Activated T-cell treated with anti-CD3 and anti-CD28 coated beads, Interleukin-2, amount 50 U/mL, for 72 hours (primary cell): Measurements from ENCODE around the gene TLR5. TPM values are rescaled to one million over a fixed set of nuclear protein-coding genes. Genes with fewer than 3 reads are reported as not detected.

Experiments used
- ATAC-seq, 2 donors: fragments of 150-1000 bp; cut with Tn5 transposase; replicated peaks in 1 of 2; 2 replicates each; pipeline ENCODE4 v1.10.0; 2021; ENCODE audit warnings: moderate library complexity in 2 of 2, mild to moderate bottlenecking in 1 of 2
- DNase-seq, 2 donors: peaks; one replicate each; pipeline ENCODE4 v3.0.0; 2021 to 2022; ENCODE audit warnings: mixed read lengths in 1 of 2
- H3K27ac Mint-ChIP-seq: one replicate; pipeline ENCODE4 v1.8.0; 2022; ENCODE audit warnings: mild to moderate bottlenecking, moderate library complexity, mixed read lengths
- H3K27me3 Mint-ChIP-seq: one replicate; pipeline ENCODE4 v1.8.0; 2022; ENCODE audit warnings: low read depth, mixed read lengths
- H3K36me3 Mint-ChIP-seq, 2 donors: one replicate each; pipeline ENCODE4 v1.8.0; 2022; ENCODE audit warnings: mixed read lengths in 2 of 2, mild to moderate bottlenecking in 1 of 2; ENCODE audit not compliant: insufficient read depth in 2 of 2
- H3K4me1 Mint-ChIP-seq: one replicate; pipeline ENCODE4 v1.8.0; 2022; ENCODE audit warnings: low read depth, mixed read lengths
- H3K4me3 Mint-ChIP-seq, 2 donors: one replicate each; pipeline ENCODE4 v1.8.0; 2022; ENCODE audit warnings: mild to moderate bottlenecking in 2 of 2, mixed read lengths in 2 of 2, moderate library complexity in 2 of 2
- H3K9me3 Mint-ChIP-seq, 2 donors: one replicate each; pipeline ENCODE4 v1.8.0; 2022; ENCODE audit warnings: mixed read lengths in 2 of 2
- total RNA-seq, 2 donors: library from RNA; stranded (reverse); gene quantifications; one replicate each; pipeline ENCODE4 v1.2.3, GENCODE V29; 2022

Gene TLR5, protein sequence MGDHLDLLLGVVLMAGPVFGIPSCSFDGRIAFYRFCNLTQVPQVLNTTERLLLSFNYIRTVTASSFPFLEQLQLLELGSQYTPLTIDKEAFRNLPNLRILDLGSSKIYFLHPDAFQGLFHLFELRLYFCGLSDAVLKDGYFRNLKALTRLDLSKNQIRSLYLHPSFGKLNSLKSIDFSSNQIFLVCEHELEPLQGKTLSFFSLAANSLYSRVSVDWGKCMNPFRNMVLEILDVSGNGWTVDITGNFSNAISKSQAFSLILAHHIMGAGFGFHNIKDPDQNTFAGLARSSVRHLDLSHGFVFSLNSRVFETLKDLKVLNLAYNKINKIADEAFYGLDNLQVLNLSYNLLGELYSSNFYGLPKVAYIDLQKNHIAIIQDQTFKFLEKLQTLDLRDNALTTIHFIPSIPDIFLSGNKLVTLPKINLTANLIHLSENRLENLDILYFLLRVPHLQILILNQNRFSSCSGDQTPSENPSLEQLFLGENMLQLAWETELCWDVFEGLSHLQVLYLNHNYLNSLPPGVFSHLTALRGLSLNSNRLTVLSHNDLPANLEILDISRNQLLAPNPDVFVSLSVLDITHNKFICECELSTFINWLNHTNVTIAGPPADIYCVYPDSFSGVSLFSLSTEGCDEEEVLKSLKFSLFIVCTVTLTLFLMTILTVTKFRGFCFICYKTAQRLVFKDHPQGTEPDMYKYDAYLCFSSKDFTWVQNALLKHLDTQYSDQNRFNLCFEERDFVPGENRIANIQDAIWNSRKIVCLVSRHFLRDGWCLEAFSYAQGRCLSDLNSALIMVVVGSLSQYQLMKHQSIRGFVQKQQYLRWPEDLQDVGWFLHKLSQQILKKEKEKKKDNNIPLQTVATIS
- 1 to 10 TPM in 1 of 2 donors, under 1 TPM in 1; 0.60 to 1.4 TPM for total RNA-seq

DNA sequence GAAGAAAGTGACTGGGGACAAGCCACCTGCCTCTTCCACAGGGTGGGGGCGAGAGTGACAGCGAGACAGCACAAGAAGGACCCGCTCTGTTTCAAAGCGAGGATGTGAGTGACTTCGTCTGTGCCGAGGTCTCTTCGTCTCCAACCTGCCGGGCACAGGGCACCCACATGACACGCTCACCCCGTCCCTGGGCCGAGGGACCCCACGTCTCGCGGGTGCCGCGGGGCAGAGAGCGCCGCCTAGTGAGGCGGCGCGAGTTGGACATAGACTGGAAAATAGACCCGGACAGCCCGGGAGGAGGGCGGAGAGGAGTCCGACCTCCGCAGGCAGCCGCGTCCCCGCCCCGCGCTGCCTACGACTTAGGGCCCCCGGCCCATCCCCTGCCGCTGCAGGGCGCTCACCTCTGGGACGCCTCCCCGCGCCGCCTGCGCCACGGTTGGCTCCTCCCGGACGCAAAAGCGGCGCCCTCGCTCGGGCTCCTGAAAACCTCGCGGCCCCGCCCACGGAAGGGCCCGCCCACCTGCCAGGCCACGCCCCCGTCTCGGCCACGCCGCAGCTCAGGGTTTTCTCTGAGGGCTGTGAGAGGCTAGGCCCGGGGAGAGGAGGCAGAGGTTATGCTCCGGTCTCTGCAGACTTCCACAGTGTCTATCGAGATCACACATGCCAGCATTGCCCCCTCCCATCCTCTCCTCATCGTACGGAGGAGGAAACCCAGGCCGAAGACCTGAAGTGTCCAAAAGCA, at the start of gene TLR5:
TLR5 (minus strand) TSS at position 454 of the 742 bp plus-strand sequence. CDS start 30,217 bp downstream, outside the sequence.
- H3K27ac Mint-ChIP-seq: no peak within 1 kb of the TSS
- H3K4me1 Mint-ChIP-seq: peaks cover 14% of the 10 kb centered on the region
- peak; percentile 90 to 92 for DNase-seq
- H3K36me3 Mint-ChIP-seq: no peaks in the 10 kb centered on the region
- H3K27me3 Mint-ChIP-seq: no peaks in the 10 kb centered on the region
- peak; percentile 90 to 91 for ATAC-seq
- peak within 1 kb of the TSS; percentile 78 to 80 for H3K4me3 Mint-ChIP-seq
- H3K9me3 Mint-ChIP-seq: peaks cover 4 to 7% of the 10 kb centered on the region in 2 donors

DNA sequence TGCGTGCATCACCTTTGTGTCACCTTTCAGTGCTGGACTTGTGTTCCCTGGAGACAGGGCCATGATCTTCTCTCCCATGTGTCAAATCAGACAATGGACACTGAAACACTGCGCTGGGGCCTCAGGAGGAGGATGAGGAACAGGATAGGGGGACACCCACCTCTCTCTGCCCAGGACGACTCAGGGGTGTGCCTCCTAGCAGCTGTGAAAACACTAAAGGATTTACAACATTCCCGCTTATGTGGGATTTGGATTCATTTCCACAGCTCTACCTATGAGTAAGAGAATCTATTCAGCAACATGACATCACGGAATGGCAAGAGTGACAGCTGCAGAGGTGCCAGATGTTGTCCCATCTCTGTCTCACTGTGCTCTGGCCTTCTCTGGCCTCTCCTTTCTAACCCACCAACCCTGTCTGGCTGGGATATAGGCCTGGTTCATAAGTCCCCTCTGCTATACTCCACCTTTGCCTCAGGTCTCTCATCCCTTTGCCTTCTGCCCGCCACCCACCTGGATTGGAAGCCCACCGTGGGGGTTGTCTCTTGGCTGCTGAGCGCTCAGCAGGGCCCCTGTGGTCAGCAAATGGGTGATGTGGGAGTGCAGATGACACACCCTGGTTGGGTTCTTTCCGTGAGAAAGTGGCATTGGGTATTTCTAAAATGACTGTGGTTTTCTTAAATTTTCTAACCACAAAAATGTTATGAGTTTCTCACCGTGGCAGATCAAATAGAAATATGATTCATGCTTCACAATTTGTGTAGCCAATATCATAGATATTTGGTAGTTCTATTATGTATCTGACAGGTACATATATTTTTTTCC, 47.1 kb upstream of the TLR5 start:
- Mint-ChIP-seq H3K4me1 (peaks cover 38% of the 10 kb centered on the region), H3K36me3 (peaks cover 0 to 2% of the 10 kb centered on the region in 2 donors), H3K4me3 (peak overlapping the region; percentile 53 to 61), H3K9me3 (no peaks in the 10 kb centered on the region), H3K27me3 (peaks cover 13% of the 10 kb centered on the region), H3K27ac (peak overlapping the region; percentile 64)
- ATAC-seq (peak; percentile 88 to 91), DNase-seq (peak; percentile 72 to 78)

DNA sequence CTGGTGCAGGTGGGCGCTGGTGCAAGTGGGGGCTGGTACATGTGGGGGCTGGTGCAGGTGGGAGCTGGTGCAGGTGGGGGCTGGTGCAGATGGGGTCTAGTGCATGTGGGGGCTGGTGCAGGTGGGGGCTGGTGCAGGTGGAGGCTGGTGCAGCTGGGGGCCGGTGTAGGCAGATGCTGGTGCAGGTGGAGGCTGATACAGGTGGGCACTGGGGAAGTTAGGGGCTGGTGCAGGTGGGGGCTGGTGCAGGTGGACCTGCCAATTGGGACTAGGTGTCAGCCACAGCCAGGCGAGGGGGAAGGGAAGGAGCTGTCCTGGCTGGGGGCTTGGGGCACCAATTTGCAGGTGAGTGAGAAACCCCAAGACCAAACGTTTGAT, 46.5 kb upstream of the TLR5 start:
- H3K9me3 Mint-ChIP-seq: no peaks in the 10 kb centered on the region
- H3K4me3 Mint-ChIP-seq: peak overlapping the region in 1 of 2 donors; percentile 53
- H3K27me3 Mint-ChIP-seq: peaks cover 13% of the 10 kb centered on the region
- ATAC-seq (peak in 1 of 2 donors; percentile 1), DNase-seq (no peak)
- H3K4me1 Mint-ChIP-seq: peaks cover 38% of the 10 kb centered on the region
- H3K27ac Mint-ChIP-seq: no peak overlapping the region
- H3K36me3 Mint-ChIP-seq: peaks cover 0 to 2% of the 10 kb centered on the region in 2 donors

DNA sequence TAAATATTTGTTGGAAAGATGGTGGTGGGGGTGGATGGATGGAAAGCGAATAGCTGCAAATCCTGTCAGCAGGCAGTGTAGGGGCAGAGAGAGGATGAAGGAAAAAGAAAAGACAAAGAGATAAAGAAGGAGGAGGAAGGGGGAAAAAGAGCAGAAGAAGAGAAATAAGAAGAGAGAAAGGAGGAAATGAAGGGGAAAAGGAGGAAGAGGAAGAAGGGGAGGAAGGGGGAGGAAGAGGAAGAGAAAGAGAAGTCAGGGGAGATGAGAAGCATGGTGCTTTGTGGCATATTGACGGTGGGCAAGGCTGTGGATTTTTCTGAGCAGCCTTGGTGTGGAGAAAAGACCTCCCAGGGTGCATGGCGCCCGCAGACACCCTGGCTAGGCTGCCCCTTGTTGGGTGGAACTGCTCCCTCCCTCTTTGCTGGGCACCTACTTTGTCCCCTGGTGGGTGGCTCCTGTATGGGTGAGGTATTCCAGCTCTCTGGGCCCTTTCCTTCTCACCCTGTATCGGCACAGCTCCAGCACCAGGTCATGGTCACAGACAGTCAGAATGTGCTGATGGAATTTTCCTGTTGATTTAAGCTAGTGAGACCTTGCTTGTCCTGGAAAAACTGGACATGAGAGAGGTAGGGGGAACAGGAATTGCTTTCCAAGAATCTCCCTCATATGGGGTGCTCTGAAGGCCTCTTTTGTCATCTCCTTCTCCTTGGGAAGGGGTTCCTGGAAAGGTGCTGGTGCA, 45.7 kb upstream of the TLR5 start:
- Mint-ChIP-seq H3K4me1 (peaks cover 43% of the 10 kb centered on the region), H3K36me3 (peaks cover 0 to 2% of the 10 kb centered on the region in 2 donors), H3K27ac (no peak overlapping the region), H3K27me3 (peaks cover 13% of the 10 kb centered on the region), H3K4me3 (peak overlapping the region in 1 of 2 donors; percentile 16), H3K9me3 (no peaks in the 10 kb centered on the region)
- ATAC-seq: no peak
- no peak for DNase-seq

DNA sequence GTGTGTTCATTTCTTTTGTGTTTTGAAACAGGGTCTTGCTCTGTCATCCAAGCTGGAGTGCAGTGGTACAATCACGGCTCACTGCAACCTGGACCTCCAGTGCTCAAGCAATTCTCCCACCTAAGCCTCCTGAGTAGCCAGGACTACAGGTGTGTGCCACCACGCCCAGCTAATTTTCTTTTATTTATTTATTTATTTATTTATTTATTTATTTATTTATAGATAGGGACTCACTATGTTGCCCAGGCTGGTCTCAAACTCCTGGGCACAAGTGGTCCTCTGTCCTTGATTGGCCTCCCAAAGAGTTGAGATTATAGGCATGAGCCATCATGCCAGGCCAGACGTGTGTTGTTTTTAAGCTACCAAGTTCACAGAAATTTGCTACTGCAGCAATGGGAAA, 43.8 kb upstream of the TLR5 start:
- Mint-ChIP-seq H3K4me1 (peaks cover 49% of the 10 kb centered on the region), H3K36me3 (peaks cover 0 to 2% of the 10 kb centered on the region in 2 donors), H3K27me3 (peaks cover 13% of the 10 kb centered on the region), H3K27ac (no peak overlapping the region), H3K4me3 (no peak overlapping the region), H3K9me3 (no peaks in the 10 kb centered on the region)
- DNase-seq: no peak
- no peak for ATAC-seq

DNA sequence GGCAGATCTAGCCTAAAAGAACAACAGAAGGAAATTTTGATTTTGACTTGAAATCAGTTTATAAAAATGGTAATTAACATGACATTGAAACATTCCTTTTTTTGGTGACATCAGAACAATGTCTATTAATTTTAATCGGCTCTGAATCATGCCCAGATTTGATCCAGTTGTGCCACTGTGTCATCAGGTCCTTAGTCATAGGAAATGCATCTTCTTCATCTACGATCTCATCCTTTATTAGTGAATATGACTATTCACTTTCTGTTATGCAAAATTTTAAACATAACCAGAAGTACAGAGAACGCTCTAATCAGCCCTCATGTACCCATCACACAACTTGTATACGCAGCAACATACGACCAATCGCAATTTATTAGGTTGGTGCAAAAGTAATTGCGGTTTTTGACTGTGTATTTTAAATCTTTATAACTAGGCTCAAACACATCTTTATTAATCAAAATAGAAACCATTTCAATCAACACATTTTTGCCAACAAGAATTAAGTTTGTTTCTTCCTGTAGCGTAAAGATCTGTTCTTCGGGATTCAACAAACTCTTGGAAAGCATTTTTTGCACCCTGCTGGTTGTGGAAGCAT, 40.3 kb upstream of the TLR5 start:
- DNase-seq: no peak
- ATAC-seq: no peak
- Mint-ChIP-seq H3K9me3 (no peaks in the 10 kb centered on the region), H3K36me3 (peaks cover 0 to 2% of the 10 kb centered on the region in 2 donors), H3K27me3 (peaks cover 20% of the 10 kb centered on the region), H3K27ac (no peak overlapping the region), H3K4me1 (peaks cover 33% of the 10 kb centered on the region), H3K4me3 (no peak overlapping the region)

DNA sequence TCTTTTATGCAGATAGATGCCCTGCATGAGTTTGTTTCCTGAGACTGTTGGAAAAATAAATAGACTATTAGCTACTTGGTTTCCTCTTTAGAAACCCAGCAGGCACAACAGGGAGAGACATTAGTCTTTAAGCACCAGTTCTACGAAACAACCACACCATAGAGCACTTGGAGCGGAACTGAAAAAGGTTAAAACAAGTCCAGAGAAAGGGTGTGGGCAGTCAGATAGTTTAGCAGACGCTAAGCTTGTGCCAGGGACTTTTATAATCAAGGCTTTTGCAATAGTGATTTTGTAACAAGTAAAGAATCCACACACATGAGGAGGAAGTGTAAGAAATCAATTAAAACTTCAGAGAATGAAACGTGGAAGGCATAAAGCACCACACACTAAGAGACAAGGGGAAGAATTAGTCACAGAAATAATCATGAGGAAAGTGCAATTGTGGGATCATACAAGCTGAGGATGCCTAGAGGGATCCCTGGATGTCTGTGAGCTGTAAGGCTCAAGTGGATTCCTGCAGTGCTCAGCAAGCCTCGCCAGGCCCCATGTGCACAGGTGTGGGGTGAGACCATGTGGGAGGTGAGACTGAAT, 37.8 kb upstream of the TLR5 start:
- no peak overlapping the region for H3K4me3 Mint-ChIP-seq
- peaks cover 22% of the 10 kb centered on the region for H3K27me3 Mint-ChIP-seq
- peaks cover 29% of the 10 kb centered on the region for H3K4me1 Mint-ChIP-seq
- no peaks in the 10 kb centered on the region for H3K9me3 Mint-ChIP-seq
- H3K36me3 Mint-ChIP-seq: no peaks in the 10 kb centered on the region
- DNase-seq (no peak), ATAC-seq (no peak)
- H3K27ac Mint-ChIP-seq: no peak overlapping the region

DNA sequence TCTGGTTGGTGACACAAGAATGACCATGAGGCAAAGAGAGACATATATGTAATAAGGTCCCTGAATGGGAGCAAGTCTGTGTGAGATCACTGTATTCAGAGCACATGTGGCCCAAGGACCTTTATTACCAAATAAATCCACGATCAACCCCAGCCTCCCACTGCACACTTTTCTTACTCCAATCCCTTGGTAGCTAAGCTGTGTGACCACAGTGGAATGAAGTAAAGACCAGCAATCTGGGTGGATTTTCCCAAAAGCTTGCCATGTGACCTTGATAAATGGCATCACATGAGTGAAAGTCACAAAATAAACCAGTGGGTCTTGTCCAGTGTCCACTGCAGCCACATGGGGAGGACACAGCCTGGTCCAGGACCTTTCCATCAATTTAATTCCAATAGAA, 36.7 kb upstream of the TLR5 start:
- H3K27ac Mint-ChIP-seq: no peak overlapping the region
- H3K4me1 Mint-ChIP-seq: peaks cover 29% of the 10 kb centered on the region
- no peaks in the 10 kb centered on the region for H3K36me3 Mint-ChIP-seq
- H3K4me3 Mint-ChIP-seq: no peak overlapping the region
- no peaks in the 10 kb centered on the region for H3K9me3 Mint-ChIP-seq
- H3K27me3 Mint-ChIP-seq: peaks cover 22% of the 10 kb centered on the region
- DNase-seq: no peak
- ATAC-seq: no peak

DNA sequence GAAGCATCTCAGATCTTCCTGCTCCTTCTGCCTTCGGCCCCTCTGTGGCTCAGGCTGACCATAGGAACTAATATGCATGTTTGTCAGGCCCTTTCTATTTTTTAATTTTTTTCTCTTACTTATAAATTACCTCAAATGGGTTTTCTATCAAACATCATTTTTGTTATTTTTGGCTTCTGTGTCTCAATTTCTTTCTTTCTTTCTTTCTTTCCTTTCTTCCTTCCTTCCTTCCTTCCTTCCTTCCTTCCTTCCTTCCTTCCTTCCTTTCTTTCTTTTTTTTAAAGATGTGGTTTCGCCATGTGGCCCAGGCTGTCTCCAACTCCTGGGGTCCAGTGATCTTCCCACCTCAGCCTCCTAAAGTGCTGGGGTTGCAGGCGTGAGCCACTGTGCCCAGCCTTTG, 36.2 kb upstream of the TLR5 start:
- no peak for ATAC-seq
- Mint-ChIP-seq H3K36me3 (no peaks in the 10 kb centered on the region), H3K4me1 (peaks cover 28% of the 10 kb centered on the region), H3K9me3 (no peaks in the 10 kb centered on the region), H3K27ac (no peak overlapping the region), H3K4me3 (no peak overlapping the region), H3K27me3 (peaks cover 22% of the 10 kb centered on the region)
- no peak for DNase-seq

DNA sequence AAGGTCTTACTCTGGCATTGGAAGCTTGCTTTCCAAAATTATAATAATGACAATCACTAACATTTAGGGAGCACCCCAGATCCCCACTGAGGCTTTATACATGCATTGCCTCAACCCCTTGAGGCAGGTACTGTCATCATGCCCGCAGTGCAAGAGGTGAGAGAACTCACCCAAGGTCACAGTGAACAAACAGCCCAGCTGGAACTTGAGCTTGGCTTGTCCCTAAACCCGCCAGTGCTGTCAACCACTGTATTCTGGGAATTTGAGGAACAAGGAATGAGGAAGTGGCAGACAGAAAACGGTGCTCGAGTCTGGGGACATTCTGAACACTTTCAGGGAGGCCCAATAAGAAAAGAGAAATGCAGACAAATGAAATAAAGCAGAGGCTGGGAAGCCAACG, 34.6 kb upstream of the TLR5 start:
- no peak overlapping the region for H3K4me3 Mint-ChIP-seq
- H3K36me3 Mint-ChIP-seq: no peaks in the 10 kb centered on the region
- H3K9me3 Mint-ChIP-seq: no peaks in the 10 kb centered on the region
- no peak for ATAC-seq
- H3K4me1 Mint-ChIP-seq: peaks cover 21% of the 10 kb centered on the region
- no peak overlapping the region for H3K27ac Mint-ChIP-seq
- peaks cover 22% of the 10 kb centered on the region for H3K27me3 Mint-ChIP-seq
- no peak for DNase-seq

DNA sequence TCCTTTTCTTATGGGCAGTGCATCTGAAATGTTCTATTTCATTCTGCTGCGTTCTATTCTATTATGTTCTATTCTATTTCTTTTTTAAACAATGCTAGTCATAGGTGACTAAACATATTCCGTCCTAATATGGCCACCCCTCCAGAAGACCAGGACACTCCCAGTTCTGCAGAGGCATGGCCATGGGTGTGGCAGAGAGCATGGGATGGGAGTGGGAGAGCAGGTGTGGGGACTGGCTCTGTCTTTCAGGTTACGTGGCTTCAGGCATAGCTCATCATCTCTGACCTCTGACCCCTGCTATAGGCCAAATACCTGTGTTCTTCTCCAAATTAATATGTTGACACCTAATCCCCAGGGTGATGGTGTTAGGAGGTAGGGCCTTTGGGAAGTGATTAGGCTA, 33.4 kb upstream of the TLR5 start:
- Mint-ChIP-seq H3K36me3 (peaks cover 0 to 3% of the 10 kb centered on the region in 2 donors), H3K4me3 (no peak overlapping the region), H3K4me1 (peaks cover 10% of the 10 kb centered on the region), H3K27me3 (peaks cover 22% of the 10 kb centered on the region), H3K9me3 (no peaks in the 10 kb centered on the region), H3K27ac (no peak overlapping the region)
- DNase-seq (no peak), ATAC-seq (no peak)
